Measurements from ENCODE around the gene ORC6.

Gene ORC6

DNA sequence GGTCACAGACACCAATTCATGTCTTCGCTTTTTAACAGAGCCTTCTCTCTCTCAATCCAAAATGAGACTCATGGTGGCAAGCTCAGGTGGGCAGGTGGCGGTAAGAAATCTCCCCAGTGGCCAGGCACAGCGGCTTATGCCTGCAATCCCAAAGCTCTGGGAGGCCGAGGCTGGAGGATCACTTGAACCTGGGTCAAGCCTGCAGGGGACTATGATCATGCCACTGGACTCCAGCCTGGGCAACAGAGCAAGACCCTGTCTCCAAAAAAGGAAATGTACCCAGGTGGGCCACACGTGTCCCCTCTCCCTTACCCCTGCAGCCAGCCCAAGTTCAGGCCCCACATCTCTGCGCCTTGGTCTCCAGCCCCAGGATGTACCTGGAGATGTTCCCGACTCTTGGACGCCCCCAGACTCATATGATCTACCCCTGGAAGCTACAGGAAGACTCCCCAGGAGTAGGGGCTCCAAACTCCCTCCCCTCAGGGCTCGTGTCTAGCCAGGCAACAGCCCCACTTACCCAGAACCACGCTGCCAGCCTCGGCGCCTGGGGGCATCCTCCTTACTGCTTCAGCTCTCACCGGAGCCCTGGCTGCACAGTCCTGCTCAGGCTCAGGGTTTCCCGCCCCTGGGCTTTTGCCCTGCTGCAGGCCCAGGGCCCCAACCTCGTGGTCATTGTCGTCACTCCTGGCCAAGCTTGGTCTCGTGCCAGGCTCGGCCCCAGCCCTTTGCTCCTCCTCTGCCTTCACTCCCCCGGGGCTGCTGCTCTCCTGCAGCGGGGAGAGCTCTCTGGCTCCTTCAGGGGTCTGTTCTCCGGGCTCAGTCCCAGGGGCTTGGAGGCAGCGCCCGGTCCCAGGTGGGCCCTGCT is 42.5 kb downstream of the ORC6 start:
- Histone ChIP-seq H3K79me2 (ENCODE audit: control insufficient read depth, insufficient read depth, low read length, unreplicated experiment) (no peaks in the 10 kb centered on the region), H3K4me1 (ENCODE audit: control insufficient read depth, insufficient read depth, low read length, unreplicated experiment) (no peaks in the 10 kb centered on the region), H3K4me3 (ENCODE audit: low read depth, low read length) (no peak overlapping the region), H2AFZ (ENCODE audit: low read length, unreplicated experiment) (no peak overlapping the region), H3K27ac (ENCODE audit: low read depth, low read length) (no peak overlapping the region), H3K27me3 (ENCODE audit: insufficient read depth, low read length) (no peaks in the 10 kb centered on the region), H3K36me3 (ENCODE audit: insufficient read depth, low read length) (no peaks in the 10 kb centered on the region)

DNA sequence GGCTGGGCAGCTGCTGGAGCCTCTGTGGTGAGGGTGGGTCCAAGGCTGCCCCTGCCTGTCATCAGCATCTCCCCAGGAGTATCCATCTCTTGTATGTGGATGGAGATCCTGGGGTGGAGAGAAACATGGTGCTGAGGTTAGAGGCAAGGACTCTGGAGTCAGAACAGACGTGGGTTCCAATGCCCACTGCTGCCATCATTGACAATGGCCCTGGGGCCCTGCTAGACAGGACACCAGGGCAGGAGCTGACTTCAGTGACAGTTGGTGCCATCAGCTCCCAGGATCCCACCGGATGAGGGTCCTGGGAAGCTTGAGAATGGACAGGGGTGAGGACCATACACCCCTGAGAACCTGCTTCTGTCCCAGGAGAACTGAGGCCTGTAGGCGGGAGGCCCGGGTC is 43.1 kb downstream of the ORC6 start:
- Histone ChIP-seq H3K79me2 (ENCODE audit: control insufficient read depth, insufficient read depth, low read length, unreplicated experiment) (no peaks in the 10 kb centered on the region), H3K36me3 (ENCODE audit: insufficient read depth, low read length) (no peaks in the 10 kb centered on the region), H2AFZ (ENCODE audit: low read length, unreplicated experiment) (no peak overlapping the region), H3K27ac (ENCODE audit: low read depth, low read length) (no peak overlapping the region), H3K4me3 (ENCODE audit: low read depth, low read length) (no peak overlapping the region), H3K4me1 (ENCODE audit: control insufficient read depth, insufficient read depth, low read length, unreplicated experiment) (no peaks in the 10 kb centered on the region), H3K27me3 (ENCODE audit: insufficient read depth, low read length) (no peaks in the 10 kb centered on the region)

DNA sequence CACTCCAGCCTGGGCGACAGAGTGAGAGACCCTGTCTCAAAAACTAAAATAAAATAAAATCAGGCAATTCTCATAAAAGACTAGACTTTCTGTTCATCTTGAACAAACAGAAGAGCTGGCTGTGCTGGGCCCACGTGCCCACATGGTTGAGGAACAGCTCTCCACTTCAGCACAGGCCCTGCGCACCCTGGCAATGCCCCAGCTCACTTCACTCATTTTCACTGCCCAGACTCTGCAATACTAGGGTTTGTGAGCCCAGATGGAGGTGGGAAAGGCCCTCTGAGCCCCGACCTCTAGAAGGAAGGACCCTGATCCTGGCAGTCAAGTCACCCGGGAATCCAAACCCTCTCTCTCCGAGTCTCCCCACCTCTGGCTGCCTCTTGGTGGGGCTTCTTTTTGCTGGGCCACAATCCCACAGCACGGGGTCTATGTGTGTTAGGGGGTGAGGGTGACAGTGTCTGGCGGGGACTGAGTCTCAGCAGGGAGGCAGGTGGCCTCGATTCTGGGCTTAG is 43.9 kb downstream of the ORC6 start:
- H3K79me2 ChIP-seq (ENCODE audit: control insufficient read depth, insufficient read depth, low read length, unreplicated experiment), result no peaks in the 10 kb centered on the region
- H3K4me3 ChIP-seq (ENCODE audit: low read depth, low read length), result no peak overlapping the region
- H3K4me1 ChIP-seq (ENCODE audit: control insufficient read depth, insufficient read depth, low read length, unreplicated experiment), result no peaks in the 10 kb centered on the region
- no peaks in the 10 kb centered on the region for H3K27me3 ChIP-seq (ENCODE audit: insufficient read depth, low read length)
- no peak overlapping the region for H3K27ac ChIP-seq (ENCODE audit: low read depth, low read length)
- H2AFZ ChIP-seq (ENCODE audit: low read length, unreplicated experiment), result no peak overlapping the region
- H3K36me3 ChIP-seq (ENCODE audit: insufficient read depth, low read length), result no peaks in the 10 kb centered on the region

DNA sequence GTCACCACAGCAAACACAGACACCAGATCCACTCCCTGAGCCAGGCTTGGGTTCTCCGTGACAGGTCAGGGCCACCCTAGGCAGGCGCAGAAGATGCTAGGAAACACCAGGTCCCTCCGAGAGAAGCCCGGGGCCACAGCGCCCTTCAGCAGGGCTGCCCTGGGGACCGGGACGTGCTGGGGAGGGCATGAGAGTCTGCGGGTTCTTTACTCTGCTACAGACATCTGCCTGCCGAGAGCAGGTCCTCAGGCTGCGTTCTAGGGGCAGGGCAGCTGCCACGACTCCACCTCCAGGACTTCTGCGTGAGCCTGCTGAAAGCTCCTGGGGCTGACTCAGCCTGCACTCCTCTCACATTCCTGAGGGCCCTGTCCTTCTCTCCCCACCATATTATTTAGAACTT is 47.2 kb downstream of the ORC6 start:
- no peak overlapping the region for H3K4me3 ChIP-seq (ENCODE audit: low read depth, low read length)
- no peaks in the 10 kb centered on the region for H3K36me3 ChIP-seq (ENCODE audit: insufficient read depth, low read length)
- H3K27ac ChIP-seq (ENCODE audit: low read depth, low read length), result no peak overlapping the region
- no peaks in the 10 kb centered on the region for H3K4me1 ChIP-seq (ENCODE audit: control insufficient read depth, insufficient read depth, low read length, unreplicated experiment)
- H3K79me2 ChIP-seq (ENCODE audit: control insufficient read depth, insufficient read depth, low read length, unreplicated experiment), result no peaks in the 10 kb centered on the region
- H3K27me3 ChIP-seq (ENCODE audit: insufficient read depth, low read length), result no peaks in the 10 kb centered on the region
- H2AFZ ChIP-seq (ENCODE audit: low read length, unreplicated experiment), result no peak overlapping the region

DNA sequence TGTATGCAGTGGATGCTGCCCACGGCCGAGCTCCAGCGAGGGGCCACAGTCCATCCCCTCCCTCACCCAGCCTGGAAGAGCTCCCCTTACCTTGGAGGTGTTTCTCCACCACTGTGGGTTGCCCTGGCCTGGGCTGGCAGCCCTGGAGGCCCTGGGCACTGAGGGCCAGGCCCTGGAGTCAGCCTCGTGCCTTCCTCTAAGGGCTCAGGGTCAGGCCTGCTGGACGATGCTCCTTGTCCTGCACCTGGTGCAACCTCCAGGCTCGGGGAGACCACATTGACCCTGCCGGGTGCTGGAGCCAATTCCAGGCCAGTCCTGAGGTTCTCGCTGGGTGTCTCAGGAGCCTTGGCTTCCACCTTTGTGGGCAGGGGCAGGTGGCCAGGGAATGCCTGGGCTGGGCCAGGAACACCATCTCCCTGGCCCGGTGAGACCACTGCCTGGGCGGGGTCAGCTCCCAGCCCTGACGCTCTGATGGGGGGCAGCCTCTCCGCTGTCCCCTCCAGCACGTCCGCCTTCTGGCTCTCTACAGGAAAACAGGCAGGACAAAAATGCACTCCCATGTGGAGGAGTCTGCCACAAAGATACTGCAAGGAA is 48.3 kb downstream of the ORC6 start:
- no peaks in the 10 kb centered on the region for H3K27me3 ChIP-seq (ENCODE audit: insufficient read depth, low read length)
- H3K36me3 ChIP-seq (ENCODE audit: insufficient read depth, low read length), result no peaks in the 10 kb centered on the region
- H2AFZ ChIP-seq (ENCODE audit: low read length, unreplicated experiment), result no peak overlapping the region
- H3K4me3 ChIP-seq (ENCODE audit: low read depth, low read length), result no peak overlapping the region
- H3K27ac ChIP-seq (ENCODE audit: low read depth, low read length), result no peak overlapping the region
- H3K4me1 ChIP-seq (ENCODE audit: control insufficient read depth, insufficient read depth, low read length, unreplicated experiment), result no peaks in the 10 kb centered on the region
- H3K79me2 ChIP-seq (ENCODE audit: control insufficient read depth, insufficient read depth, low read length, unreplicated experiment), result no peaks in the 10 kb centered on the region

DNA sequence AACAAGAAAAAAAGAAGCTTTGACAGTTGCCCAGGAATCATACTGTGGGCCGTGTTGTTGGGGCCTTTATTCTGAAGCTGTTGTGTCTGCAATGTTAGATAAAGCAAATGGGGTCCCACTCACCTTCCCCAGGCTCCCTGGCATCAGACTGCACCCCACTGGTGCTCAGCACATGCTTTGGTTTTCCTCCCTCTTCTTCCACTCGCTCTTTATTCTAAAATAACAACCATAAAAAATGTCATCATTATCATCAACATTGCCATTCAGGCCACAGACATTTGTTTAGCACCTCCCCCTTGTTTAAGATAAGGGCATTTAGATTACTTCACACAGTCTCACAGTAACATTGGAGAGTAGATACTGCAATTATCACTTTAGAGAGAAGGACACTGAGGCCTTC is 50.5 kb downstream of the ORC6 start:
- Histone ChIP-seq H3K4me1 (ENCODE audit: control insufficient read depth, insufficient read depth, low read length, unreplicated experiment) (peaks cover 4% of the 10 kb centered on the region), H3K4me3 (ENCODE audit: low read depth, low read length) (no peak overlapping the region), H2AFZ (ENCODE audit: low read length, unreplicated experiment) (no peak overlapping the region), H3K36me3 (ENCODE audit: insufficient read depth, low read length) (no peaks in the 10 kb centered on the region), H3K79me2 (ENCODE audit: control insufficient read depth, insufficient read depth, low read length, unreplicated experiment) (no peaks in the 10 kb centered on the region), H3K27me3 (ENCODE audit: insufficient read depth, low read length) (no peaks in the 10 kb centered on the region), H3K27ac (ENCODE audit: low read depth, low read length) (no peak overlapping the region)

DNA sequence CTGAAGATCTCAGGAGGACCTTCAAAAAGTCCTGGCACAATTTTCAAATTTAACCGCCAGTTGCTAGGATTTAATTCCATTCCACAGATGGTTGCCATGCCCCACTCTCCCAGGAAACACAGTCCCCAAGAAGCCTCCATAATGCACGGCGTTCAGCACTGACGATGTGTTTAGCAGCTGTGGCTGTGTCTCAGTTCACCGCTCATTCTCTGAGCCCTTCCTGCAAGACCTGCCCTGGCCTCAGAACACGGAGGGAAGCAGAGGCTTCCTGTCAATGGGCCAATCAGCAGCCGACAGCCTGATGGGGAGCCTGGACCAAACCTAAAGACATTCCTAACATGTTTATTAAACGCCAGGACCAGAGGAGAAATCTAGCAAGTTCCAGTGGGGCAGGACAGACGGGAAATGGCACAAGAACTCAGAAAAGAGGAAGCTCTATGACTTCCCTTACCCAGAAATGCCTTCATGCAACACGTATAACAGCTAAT is 53.8 kb downstream of the ORC6 start:
- peak overlapping the region; percentile 77 for H2AFZ ChIP-seq (ENCODE audit: low read length, unreplicated experiment)
- H3K4me3 ChIP-seq (ENCODE audit: low read depth, low read length), result no peak overlapping the region

DNA sequence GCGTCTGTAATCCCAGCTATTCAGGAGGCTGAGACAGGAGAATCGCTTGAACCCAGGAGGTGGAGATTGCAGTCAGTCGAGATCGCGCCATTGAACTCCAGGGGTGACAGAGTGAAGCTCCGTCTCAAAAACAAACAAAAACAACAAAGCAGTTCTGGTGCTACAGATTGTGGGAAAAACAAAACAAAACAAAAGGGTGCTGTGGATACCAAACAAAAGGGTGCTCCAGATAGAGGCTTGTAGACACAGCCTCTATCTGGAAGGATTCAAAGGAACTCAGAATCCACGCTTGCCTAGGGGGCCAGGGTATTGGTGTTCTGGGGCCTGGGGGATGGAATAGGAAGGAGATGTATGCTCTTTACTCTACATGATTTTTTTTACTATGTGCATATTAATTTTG is 56.2 kb downstream of the ORC6 start:
- Histone ChIP-seq H3K79me2 (ENCODE audit: control insufficient read depth, insufficient read depth, low read length, unreplicated experiment) (no peaks in the 10 kb centered on the region), H3K36me3 (ENCODE audit: insufficient read depth, low read length) (no peaks in the 10 kb centered on the region), H3K27me3 (ENCODE audit: insufficient read depth, low read length) (no peaks in the 10 kb centered on the region), H3K4me1 (ENCODE audit: control insufficient read depth, insufficient read depth, low read length, unreplicated experiment) (peaks cover 4% of the 10 kb centered on the region), H3K27ac (ENCODE audit: low read depth, low read length) (no peak overlapping the region), H3K4me3 (ENCODE audit: low read depth, low read length) (no peak overlapping the region), H2AFZ (ENCODE audit: low read length, unreplicated experiment) (no peak overlapping the region)

More for the DNA sequence above, 53.8 kb downstream of the ORC6 start:
- peaks cover 4% of the 10 kb centered on the region for H3K4me1 ChIP-seq (ENCODE audit: control insufficient read depth, insufficient read depth, low read length, unreplicated experiment)
- H3K36me3 ChIP-seq (ENCODE audit: insufficient read depth, low read length), result no peaks in the 10 kb centered on the region
- H3K79me2 ChIP-seq (ENCODE audit: control insufficient read depth, insufficient read depth, low read length, unreplicated experiment), result no peaks in the 10 kb centered on the region
- no peak overlapping the region for H3K27ac ChIP-seq (ENCODE audit: low read depth, low read length)
- H3K27me3 ChIP-seq (ENCODE audit: insufficient read depth, low read length), result no peaks in the 10 kb centered on the region

DNA sequence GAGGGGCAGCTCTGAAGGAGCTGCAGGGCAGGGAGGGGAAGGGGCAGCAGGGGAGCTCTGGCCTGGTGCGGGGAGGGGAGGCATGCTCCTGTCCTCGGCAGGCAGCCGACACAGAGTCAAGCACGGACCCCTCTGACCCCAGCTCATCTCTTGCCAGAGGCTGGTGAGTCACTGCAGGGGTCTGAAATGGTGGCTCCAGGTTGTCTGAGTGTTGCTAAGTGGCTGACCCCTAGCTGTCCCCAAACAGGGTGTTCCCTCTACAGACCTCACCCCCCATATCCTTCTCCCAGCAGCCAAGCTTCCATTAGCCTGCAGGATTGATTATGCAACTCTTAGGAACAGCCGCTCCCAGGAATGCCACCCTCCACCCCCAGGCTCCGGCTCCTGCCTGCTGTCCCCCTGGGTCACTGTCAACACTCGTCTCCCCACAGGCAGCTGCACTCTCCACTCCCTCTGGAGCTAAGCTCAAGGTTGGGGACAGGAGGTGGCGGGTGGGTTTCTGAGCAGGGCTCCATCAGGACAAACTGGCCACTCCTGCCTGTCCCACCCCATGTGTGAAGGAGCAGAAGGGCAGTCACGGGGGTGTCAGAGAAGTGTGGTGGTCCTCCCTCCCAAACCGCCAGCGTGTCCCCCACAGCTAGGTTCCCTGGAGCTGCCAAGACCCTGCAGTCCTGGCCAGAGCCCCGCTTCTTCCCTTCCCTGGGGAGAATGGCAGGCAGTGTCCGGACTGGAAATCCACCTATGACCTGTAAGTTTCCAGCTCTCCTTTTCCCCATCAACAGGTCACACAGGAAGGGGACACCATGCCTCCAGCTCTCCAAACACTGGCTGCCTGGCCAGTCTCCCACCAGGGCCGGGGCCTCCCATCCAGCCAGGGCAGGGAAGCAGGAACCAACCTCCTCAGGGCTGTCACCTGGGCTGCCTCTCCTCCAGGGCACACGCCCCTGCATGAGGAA is 57.6 kb downstream of the ORC6 start:
- Histone ChIP-seq H3K27me3 (ENCODE audit: insufficient read depth, low read length) (no peaks in the 10 kb centered on the region), H3K36me3 (ENCODE audit: insufficient read depth, low read length) (no peaks in the 10 kb centered on the region), H3K4me3 (ENCODE audit: low read depth, low read length) (no peak overlapping the region), H3K27ac (ENCODE audit: low read depth, low read length) (no peak overlapping the region), H2AFZ (ENCODE audit: low read length, unreplicated experiment) (no peak overlapping the region), H3K79me2 (ENCODE audit: control insufficient read depth, insufficient read depth, low read length, unreplicated experiment) (no peaks in the 10 kb centered on the region), H3K4me1 (ENCODE audit: control insufficient read depth, insufficient read depth, low read length, unreplicated experiment) (peaks cover 4% of the 10 kb centered on the region)
